ENCODE results near the gene PIP4K2C.

DNA sequence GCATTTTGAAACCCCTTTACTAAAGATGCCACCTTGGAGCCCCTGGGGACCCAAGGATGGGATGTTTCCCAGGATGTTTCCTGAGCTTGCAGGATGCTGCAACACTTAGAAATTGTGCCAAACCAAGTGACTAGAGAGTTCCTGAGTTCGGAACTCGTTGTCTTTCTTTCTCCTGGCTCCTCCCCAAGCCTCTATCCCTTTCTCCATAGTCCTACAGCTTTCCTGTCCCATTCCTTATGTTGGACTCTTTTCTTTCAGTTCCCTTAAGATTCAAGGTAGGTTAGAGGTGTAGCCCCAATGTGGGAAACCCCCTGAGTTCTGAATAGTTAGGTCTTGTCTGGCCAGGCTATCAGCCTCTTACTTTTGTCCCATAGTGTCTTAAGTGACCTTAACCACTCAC is 42.5 kb upstream of the PIP4K2C start:
- no peak for TF ChIP-seq CTCF (conservative IDR thresholded peaks at IDR 0.05; ENCODE audit: low read length)
- TF ChIP-seq EZH2phosphoT487 (IDR thresholded peaks at IDR 0.05; ENCODE audit: borderline replicate concordance, low read depth, low read length) = no peak

Measured in OCI-LY7 (cell line).